Cerebellar cortex (tissue), 1 donor: ENCODE measurements around the gene COPS2.

Source experiments
- DNase-seq: peaks from one replicate; pipeline ENCODE4 v3.0.0-alpha.2; 2015; ENCODE audit warnings: low spot score

Gene COPS2

GRCh38 chr15:49155834-49156627, 632 bp upstream of the COPS2 start:
- DNase-seq = peak; percentile 27

- DNase-seq = no peak
Measured at GRCh38 chr15:49154799-49155109, 645 bp downstream of the COPS2 start.

- no peak for DNase-seq
Measured at GRCh38 chr15:49154359-49154758, 1.0 kb downstream of the COPS2 start.

GRCh38 chr15:49152552-49153312, 2.7 kb downstream of the COPS2 start:
- no peak for DNase-seq

GRCh38 chr15:49151831-49152230, 3.6 kb downstream of the COPS2 start:
- no peak for DNase-seq

GRCh38 chr15:49148727-49149126, 6.7 kb downstream of the COPS2 start:
- DNase-seq = no peak

- DNase-seq = no peak
Measured at GRCh38 chr15:49148298-49148697, 7.1 kb downstream of the COPS2 start.

- DNase-seq = peak; percentile 69
Measured at GRCh38 chr15:49145651-49146609, 9.5 kb downstream of the COPS2 start.

GRCh38 chr15:49137861-49138260, 17.5 kb downstream of the COPS2 start:
- no peak for DNase-seq

GRCh38 chr15:49135911-49136310, 19.5 kb downstream of the COPS2 start:
- no peak for DNase-seq

- no peak for DNase-seq
Measured at GRCh38 chr15:49135342-49135857, 20.0 kb downstream of the COPS2 start.

GRCh38 chr15:49134683-49135341, 20.6 kb downstream of the COPS2 start:
- no peak for DNase-seq

GRCh38 chr15:49131403-49131802, 24.0 kb downstream of the COPS2 start:
- no peak for DNase-seq

GRCh38 chr15:49124371-49124770, 31.0 kb downstream of the COPS2 start:
- DNase-seq = no peak

GRCh38 chr15:49122541-49123062, 32.8 kb downstream of the COPS2 start:
- no peak for DNase-seq

- no peak for DNase-seq
Measured at GRCh38 chr15:49121901-49122300, 33.5 kb downstream of the COPS2 start.

GRCh38 chr15:49120832-49121231, 34.6 kb downstream of the COPS2 start:
- DNase-seq = no peak

- DNase-seq = no peak
Measured at GRCh38 chr15:49116108-49116857, 39.1 kb downstream of the COPS2 start.

GRCh38 chr15:49115062-49115461, 40.3 kb downstream of the COPS2 start:
- DNase-seq = no peak

- DNase-seq = no peak
Measured at GRCh38 chr15:49110158-49110944, 45.0 kb downstream of the COPS2 start.
